ENCODE data around the gene MYO3B. TPM values are rescaled to one million over a fixed set of nuclear protein-coding genes. Genes with fewer than 3 reads are reported as not detected.

MYO3B gene
- total and polyA plus RNA-seq, 2 donors (not counting 1 experiment from before 2014, with no cell fraction given): not detected

DNA sequence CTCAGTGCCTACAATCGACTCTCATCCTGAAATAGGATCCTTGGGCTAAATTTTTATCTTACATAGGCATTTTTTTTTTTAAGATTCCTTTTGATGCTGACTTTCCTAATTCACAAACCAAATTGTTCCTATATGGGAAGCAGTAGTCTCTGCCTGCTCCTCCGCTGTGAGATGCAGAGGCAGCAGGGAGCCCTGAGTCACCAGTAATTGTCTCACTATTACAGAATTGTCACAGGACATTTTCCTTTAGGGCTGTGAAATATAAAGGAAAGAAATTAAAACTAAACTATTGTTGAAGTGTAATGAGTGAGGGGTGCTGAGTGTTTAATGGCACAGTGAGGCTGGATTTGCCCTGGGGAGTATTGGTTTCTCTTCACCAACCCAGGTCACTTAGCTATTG lies 63.8 kb downstream of the MYO3B start:
- POLR2A ChIA-PET: no interaction called here
- H3K79me2 ChIP-seq (ENCODE audit: control insufficient read depth, insufficient read depth, low read length): no peaks in the 10 kb centered on the region
- H3K9ac ChIP-seq (ENCODE audit: low read length): no peak overlapping the region
- CTCF ChIA-PET: interaction anchor here (0.7 kb wide), 1 partner anchor 23 kb away, joined by 3 read pairs; no protein-coding TSS in a partner anchor
- H3K4me3 ChIP-seq (ENCODE audit: control extremely low read depth in 1 of 5, extremely low read depth in 1 of 5, insufficient read depth in 1 of 5, low read depth in 2 of 5, low read length in 4 of 5): no peak overlapping the region
- no CpG with 5 or more reads among the region's 2 CpGs for WGBS (ENCODE audit: insufficient coverage)
- no peak overlapping the region for H2AFZ ChIP-seq (ENCODE audit: insufficient read depth, low read depth, low read length, poor library complexity, severe bottlenecking)
- no peak overlapping the region for H3K27ac ChIP-seq (ENCODE audit: low read length in 2 of 2)
- intact Hi-C loops (cut with micrococcal nuclease): no loop called here
- peaks cover 23% of the 10 kb centered on the region for H3K27me3 Mint-ChIP-seq
- H3K4me2 ChIP-seq (replicated peaks; ENCODE audit: low read depth, low read length, poor library complexity, severe bottlenecking): no peak overlapping the region
- H3K4me3 Mint-ChIP-seq: no peak overlapping the region
- DNase-seq (no peak), ATAC-seq (ENCODE audit: low read depth) (no peak)
- no peak overlapping the region for H3K27ac Mint-ChIP-seq
- H3K4me1 ChIP-seq (ENCODE audit: control insufficient read depth in 2 of 2, insufficient read depth in 2 of 2, low read length in 2 of 2): no peaks in the 10 kb centered on the region
- no peaks in the 10 kb centered on the region for H3K36me3 ChIP-seq (replicated peaks in 1 of 2; ENCODE audit: control extremely low read depth in 1 of 2, control insufficient read depth in 1 of 2, extremely low read depth in 1 of 2, insufficient read depth in 2 of 2, low read length in 1 of 2)
- no peaks in the 10 kb centered on the region for H3K9me3 Mint-ChIP-seq (ENCODE audit: insufficient read depth)
- no peaks in the 10 kb centered on the region for H3K9me3 ChIP-seq (ENCODE audit: control extremely low read depth in 1 of 3, control insufficient read depth in 2 of 3, insufficient read depth in 1 of 3, low read length in 2 of 3)
- TF ChIP-seq EZH2 (IDR thresholded peaks at IDR 0.05; ENCODE audit: borderline replicate concordance, insufficient read depth, low read depth, low read length, poor library complexity, severe bottlenecking): no peak
- TF ChIP-seq, protein P1, sequence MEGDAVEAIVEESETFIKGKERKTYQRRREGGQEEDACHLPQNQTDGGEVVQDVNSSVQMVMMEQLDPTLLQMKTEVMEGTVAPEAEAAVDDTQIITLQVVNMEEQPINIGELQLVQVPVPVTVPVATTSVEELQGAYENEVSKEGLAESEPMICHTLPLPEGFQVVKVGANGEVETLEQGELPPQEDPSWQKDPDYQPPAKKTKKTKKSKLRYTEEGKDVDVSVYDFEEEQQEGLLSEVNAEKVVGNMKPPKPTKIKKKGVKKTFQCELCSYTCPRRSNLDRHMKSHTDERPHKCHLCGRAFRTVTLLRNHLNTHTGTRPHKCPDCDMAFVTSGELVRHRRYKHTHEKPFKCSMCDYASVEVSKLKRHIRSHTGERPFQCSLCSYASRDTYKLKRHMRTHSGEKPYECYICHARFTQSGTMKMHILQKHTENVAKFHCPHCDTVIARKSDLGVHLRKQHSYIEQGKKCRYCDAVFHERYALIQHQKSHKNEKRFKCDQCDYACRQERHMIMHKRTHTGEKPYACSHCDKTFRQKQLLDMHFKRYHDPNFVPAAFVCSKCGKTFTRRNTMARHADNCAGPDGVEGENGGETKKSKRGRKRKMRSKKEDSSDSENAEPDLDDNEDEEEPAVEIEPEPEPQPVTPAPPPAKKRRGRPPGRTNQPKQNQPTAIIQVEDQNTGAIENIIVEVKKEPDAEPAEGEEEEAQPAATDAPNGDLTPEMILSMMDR (IDR thresholded peaks at IDR 0.05): no peak
- peaks cover 0 to 8% (median 0%) of the 10 kb centered on the region in 4 experiments for H3K27me3 ChIP-seq (replicated peaks in 1 of 4; ENCODE audit: control extremely low read depth in 1 of 4, control insufficient read depth in 3 of 4, insufficient read depth in 4 of 4, low read length in 3 of 4)
- H3K4me1 Mint-ChIP-seq: no peaks in the 10 kb centered on the region
- H4K20me1 ChIP-seq (ENCODE audit: control insufficient read depth, insufficient read depth, low read length, poor library complexity, severe bottlenecking): no peaks in the 10 kb centered on the region

DNA sequence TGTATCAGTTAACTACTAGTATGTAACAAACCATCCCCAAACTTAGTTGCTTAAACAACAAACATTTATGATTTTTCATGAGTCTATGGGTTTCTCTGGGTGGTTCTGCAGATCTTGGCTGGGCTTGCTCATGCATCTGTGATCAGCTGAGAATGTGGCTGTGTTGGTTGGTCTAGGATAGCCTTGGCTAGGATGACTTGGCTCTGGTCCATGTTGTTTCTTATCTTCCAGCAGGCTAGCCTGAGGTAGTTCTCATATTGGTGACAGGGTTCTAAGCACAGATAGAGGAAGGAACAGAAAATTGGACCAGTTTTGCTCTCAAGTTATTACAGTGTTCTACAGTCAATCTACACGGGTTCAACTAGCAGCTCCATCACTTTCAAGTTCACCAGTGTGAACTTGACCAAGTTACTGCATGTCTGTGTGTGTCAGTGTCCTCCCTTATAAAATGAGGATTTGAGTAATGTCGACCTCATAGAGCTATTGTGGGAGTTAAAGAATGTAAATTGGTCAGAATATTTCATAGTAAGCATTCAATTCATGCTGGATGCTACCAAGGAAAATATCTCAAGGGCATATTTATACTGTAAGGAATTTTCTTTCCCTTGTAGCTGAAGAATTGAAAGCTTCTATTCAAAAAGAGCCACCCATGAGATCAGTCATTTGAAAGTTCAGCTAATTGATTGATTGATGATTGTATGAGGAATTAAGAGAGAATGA lies 65.3 kb downstream of the MYO3B start:
- no peaks in the 10 kb centered on the region for H3K4me1 Mint-ChIP-seq
- ChIA-PET CTCF (interaction anchor here (0.5 kb wide), 1 partner anchor 1323 kb away, joined by 3 read pairs; no protein-coding TSS in a partner anchor), POLR2A (no interaction called here)
- intact Hi-C loops (cut with micrococcal nuclease): no loop called here
- Histone ChIP-seq H3K9ac (ENCODE audit: low read length) (no peak overlapping the region), H3K27me3 (replicated peaks in 1 of 4; ENCODE audit: control extremely low read depth in 1 of 4, control insufficient read depth in 3 of 4, insufficient read depth in 4 of 4, low read length in 3 of 4) (peaks cover 0 to 8% (median 0%) of the 10 kb centered on the region in 4 experiments), H3K36me3 (replicated peaks in 1 of 2; ENCODE audit: control extremely low read depth in 1 of 2, control insufficient read depth in 1 of 2, extremely low read depth in 1 of 2, insufficient read depth in 2 of 2, low read length in 1 of 2) (no peaks in the 10 kb centered on the region), H3K4me1 (ENCODE audit: control insufficient read depth in 2 of 2, insufficient read depth in 2 of 2, low read length in 2 of 2) (no peaks in the 10 kb centered on the region), H4K20me1 (ENCODE audit: control insufficient read depth, insufficient read depth, low read length, poor library complexity, severe bottlenecking) (no peaks in the 10 kb centered on the region), H3K79me2 (ENCODE audit: control insufficient read depth, insufficient read depth, low read length) (no peaks in the 10 kb centered on the region), H3K27ac (ENCODE audit: low read length in 2 of 2) (no peak overlapping the region), H3K4me2 (replicated peaks; ENCODE audit: low read depth, low read length, poor library complexity, severe bottlenecking) (no peak overlapping the region), H3K4me3 (ENCODE audit: control extremely low read depth in 1 of 5, extremely low read depth in 1 of 5, insufficient read depth in 1 of 5, low read depth in 2 of 5, low read length in 4 of 5) (no peak overlapping the region), H3K9me3 (ENCODE audit: control extremely low read depth in 1 of 3, control insufficient read depth in 2 of 3, insufficient read depth in 1 of 3, low read length in 2 of 3) (no peaks in the 10 kb centered on the region), H2AFZ (ENCODE audit: insufficient read depth, low read depth, low read length, poor library complexity, severe bottlenecking) (no peak overlapping the region)
- no peak for ATAC-seq (ENCODE audit: low read depth)
- peaks cover 25% of the 10 kb centered on the region for H3K27me3 Mint-ChIP-seq
- TF ChIP-seq, protein P1 (IDR thresholded peaks at IDR 0.05): no peak
- TF ChIP-seq EZH2 (IDR thresholded peaks at IDR 0.05; ENCODE audit: borderline replicate concordance, insufficient read depth, low read depth, low read length, poor library complexity, severe bottlenecking): no peak
- WGBS (ENCODE audit: insufficient coverage): 80% methylated on average over 1 of the region's 2 CpGs
- no peaks in the 10 kb centered on the region for H3K9me3 Mint-ChIP-seq (ENCODE audit: insufficient read depth)
- no peak overlapping the region for H3K27ac Mint-ChIP-seq
- H3K4me3 Mint-ChIP-seq: no peak overlapping the region
- DNase-seq: no peak

All from B cell (primary cell).